GM12878 (cell line): ENCODE measurements around the gene PKN3. TPM values are rescaled to one million over a fixed set of nuclear protein-coding genes. Genes with fewer than 3 reads are reported as not detected.
A peak's percentile ranks its signal among the peaks of the same experiment; 100 is the strongest.

ENCODE experiments used
- CHD1 ChIP-seq: IDR thresholded peaks from 2 replicates; pipeline ENCODE4 v1.6.1; 2012; ENCODE audit warnings: low read depth, low read length, improper control_type of control experiment
- MTA3 ChIP-seq: IDR thresholded peaks from 2 replicates; pipeline ENCODE4 v1.6.1; 2012; ENCODE audit warnings: low read length, inconsistent platforms, borderline replicate concordance
- SMC3 ChIP-seq: IDR thresholded peaks from 2 replicates; pipeline ENCODE4 v1.6.1; 2011; ENCODE audit warnings: low read length, improper control_type of control experiment, borderline replicate concordance
- SRF ChIP-seq, 2 experiments: IDR thresholded peaks; 2 replicates each; pipeline ENCODE4 v1.6.1; 2011; ENCODE audit warnings: low read depth in 2 of 2, low read length in 2 of 2, mild to moderate bottlenecking in 1 of 2, moderate library complexity in 1 of 2
- WRNIP1 ChIP-seq: IDR thresholded peaks from 2 replicates; pipeline ENCODE4 v1.6.1; 2011; ENCODE audit warnings: low read depth, low read length, improper control_type of control experiment, borderline replicate concordance
- YY1 ChIP-seq: IDR thresholded peaks from 2 replicates; pipeline ENCODE4 v1.6.1; 2011; ENCODE audit warnings: low read depth, mild to moderate bottlenecking, low read length
- ZZZ3 ChIP-seq: IDR thresholded peaks from 2 replicates; pipeline ENCODE4 v1.6.1; 2011; ENCODE audit warnings: low read depth; ENCODE audit not compliant: control insufficient read depth, insufficient read length
- polyA plus RNA-seq, 11 experiments: library from polyadenylated mRNA; depleted of rRNA in 4 of 11; unstranded in 6 of 11; stranded (reverse) in 5 of 11; fragments of >200 nt; fragmentation: Nextera tagmentation in 4 of 11; fragmentation: Illumina TruSeq in 1 of 11; extraction: Ambion mirVana in 4 of 11; extraction: Trizol in 1 of 11; gene quantifications; 1 replicate in 1 of 11; 2 replicates in 10 of 11; pipeline versions ENCODE4 v1.2.1 to v1.2.3, GENCODE V29; 2011 to 2016; ENCODE audit warnings: inconsistent platforms in 2 of 11, missing spikeins in 2 of 11, low read depth in 1 of 11
- total RNA-seq, 4 experiments: library from RNA; depleted of rRNA in 3 of 4; stranded (reverse); fragments of >200 nt in 3 of 4; fragmentation: Illumina TruSeq in 1 of 4; extraction: Trizol in 1 of 4; gene quantifications; 2 replicates each; pipeline versions ENCODE4 v1.2.1 to v1.2.3, GENCODE V29; 2013 to 2021
- TF ChIP-seq, protein P1 (sequence below): fragments of 450-650 bp; formaldehyde crosslinking; IDR thresholded peaks from 2 replicates; pipeline ENCODE4 v1.4.0; 2020; ENCODE audit warnings: mild to moderate bottlenecking, moderate library complexity
- TF ChIP-seq, protein P2 (sequence below): IDR thresholded peaks from 2 replicates; pipeline ENCODE4 v1.6.1; 2012; ENCODE audit warnings: mild to moderate bottlenecking, low read depth, low read length
- TF ChIP-seq, protein P3 (sequence below): fragments of 450-650 bp; formaldehyde crosslinking; IDR thresholded peaks from 2 replicates; pipeline ENCODE4 v1.5.0; 2022; ENCODE audit warnings: mild to moderate bottlenecking, missing genetic modification characterization
- TF ChIP-seq, protein P4 (sequence below): fragments of 450-650 bp; IDR thresholded peaks from 2 replicates; pipeline ENCODE4 v1.6.1; 2016; ENCODE audit warnings: mild to moderate bottlenecking
- TF ChIP-seq, protein P5 (sequence below): fragments of 450-650 bp; IDR thresholded peaks from 2 replicates; pipeline ENCODE4 v1.6.1; 2017; ENCODE audit warnings: antibody characterized with exemption, mild to moderate bottlenecking, moderate library complexity

The PKN3 gene
- total and polyA plus RNA-seq, 10 of the 15 experiments (the other 5 are each of a cell fraction or from before 2014, with no cell fraction given), result 0.35 to 11.0 (median 3.3) TPM

DNA sequence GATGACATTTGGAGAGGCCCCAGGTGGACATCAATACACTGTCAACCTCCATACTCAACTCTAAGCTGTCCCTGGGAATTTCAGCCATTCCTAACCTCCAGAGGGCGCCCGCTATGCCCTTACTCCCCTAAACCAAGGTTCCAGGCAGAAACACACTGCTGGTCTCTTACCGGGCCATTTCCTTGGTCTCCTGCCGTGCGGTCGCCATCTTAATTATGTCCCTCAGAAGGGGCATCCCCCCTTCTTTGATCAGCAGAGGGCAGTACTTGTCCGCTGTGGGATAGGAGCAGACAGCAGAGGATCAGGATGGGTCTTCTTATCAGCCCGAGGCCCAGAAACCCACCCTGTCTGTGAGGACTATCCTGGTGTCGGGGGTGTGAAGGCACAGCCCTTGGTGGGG lies 31.0 kb downstream of the PKN3 start (continued):
- TF ChIP-seq, protein P1, sequence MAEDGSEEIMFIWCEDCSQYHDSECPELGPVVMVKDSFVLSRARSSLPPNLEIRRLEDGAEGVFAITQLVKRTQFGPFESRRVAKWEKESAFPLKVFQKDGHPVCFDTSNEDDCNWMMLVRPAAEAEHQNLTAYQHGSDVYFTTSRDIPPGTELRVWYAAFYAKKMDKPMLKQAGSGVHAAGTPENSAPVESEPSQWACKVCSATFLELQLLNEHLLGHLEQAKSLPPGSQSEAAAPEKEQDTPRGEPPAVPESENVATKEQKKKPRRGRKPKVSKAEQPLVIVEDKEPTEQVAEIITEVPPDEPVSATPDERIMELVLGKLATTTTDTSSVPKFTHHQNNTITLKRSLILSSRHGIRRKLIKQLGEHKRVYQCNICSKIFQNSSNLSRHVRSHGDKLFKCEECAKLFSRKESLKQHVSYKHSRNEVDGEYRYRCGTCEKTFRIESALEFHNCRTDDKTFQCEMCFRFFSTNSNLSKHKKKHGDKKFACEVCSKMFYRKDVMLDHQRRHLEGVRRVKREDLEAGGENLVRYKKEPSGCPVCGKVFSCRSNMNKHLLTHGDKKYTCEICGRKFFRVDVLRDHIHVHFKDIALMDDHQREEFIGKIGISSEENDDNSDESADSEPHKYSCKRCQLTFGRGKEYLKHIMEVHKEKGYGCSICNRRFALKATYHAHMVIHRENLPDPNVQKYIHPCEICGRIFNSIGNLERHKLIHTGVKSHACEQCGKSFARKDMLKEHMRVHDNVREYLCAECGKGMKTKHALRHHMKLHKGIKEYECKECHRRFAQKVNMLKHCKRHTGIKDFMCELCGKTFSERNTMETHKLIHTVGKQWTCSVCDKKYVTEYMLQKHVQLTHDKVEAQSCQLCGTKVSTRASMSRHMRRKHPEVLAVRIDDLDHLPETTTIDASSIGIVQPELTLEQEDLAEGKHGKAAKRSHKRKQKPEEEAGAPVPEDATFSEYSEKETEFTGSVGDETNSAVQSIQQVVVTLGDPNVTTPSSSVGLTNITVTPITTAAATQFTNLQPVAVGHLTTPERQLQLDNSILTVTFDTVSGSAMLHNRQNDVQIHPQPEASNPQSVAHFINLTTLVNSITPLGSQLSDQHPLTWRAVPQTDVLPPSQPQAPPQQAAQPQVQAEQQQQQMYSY, result no peak
- TF ChIP-seq WRNIP1 (no peak), SMC3 (peak; percentile 37; the same call in 1 of the 2 replicates), YY1 (peak; percentile 53; the same call in 1 of the 2 replicates), ZZZ3 (no peak), CHD1 (no peak), SRF (IDR thresholded peaks at IDR 0.05; ENCODE audit: low read depth in 2 of 2, low read length in 2 of 2) (no peak), MTA3 (no peak)
- TF ChIP-seq, protein P2, sequence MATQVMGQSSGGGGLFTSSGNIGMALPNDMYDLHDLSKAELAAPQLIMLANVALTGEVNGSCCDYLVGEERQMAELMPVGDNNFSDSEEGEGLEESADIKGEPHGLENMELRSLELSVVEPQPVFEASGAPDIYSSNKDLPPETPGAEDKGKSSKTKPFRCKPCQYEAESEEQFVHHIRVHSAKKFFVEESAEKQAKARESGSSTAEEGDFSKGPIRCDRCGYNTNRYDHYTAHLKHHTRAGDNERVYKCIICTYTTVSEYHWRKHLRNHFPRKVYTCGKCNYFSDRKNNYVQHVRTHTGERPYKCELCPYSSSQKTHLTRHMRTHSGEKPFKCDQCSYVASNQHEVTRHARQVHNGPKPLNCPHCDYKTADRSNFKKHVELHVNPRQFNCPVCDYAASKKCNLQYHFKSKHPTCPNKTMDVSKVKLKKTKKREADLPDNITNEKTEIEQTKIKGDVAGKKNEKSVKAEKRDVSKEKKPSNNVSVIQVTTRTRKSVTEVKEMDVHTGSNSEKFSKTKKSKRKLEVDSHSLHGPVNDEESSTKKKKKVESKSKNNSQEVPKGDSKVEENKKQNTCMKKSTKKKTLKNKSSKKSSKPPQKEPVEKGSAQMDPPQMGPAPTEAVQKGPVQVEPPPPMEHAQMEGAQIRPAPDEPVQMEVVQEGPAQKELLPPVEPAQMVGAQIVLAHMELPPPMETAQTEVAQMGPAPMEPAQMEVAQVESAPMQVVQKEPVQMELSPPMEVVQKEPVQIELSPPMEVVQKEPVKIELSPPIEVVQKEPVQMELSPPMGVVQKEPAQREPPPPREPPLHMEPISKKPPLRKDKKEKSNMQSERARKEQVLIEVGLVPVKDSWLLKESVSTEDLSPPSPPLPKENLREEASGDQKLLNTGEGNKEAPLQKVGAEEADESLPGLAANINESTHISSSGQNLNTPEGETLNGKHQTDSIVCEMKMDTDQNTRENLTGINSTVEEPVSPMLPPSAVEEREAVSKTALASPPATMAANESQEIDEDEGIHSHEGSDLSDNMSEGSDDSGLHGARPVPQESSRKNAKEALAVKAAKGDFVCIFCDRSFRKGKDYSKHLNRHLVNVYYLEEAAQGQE, result no peak
- TF ChIP-seq, protein P3, sequence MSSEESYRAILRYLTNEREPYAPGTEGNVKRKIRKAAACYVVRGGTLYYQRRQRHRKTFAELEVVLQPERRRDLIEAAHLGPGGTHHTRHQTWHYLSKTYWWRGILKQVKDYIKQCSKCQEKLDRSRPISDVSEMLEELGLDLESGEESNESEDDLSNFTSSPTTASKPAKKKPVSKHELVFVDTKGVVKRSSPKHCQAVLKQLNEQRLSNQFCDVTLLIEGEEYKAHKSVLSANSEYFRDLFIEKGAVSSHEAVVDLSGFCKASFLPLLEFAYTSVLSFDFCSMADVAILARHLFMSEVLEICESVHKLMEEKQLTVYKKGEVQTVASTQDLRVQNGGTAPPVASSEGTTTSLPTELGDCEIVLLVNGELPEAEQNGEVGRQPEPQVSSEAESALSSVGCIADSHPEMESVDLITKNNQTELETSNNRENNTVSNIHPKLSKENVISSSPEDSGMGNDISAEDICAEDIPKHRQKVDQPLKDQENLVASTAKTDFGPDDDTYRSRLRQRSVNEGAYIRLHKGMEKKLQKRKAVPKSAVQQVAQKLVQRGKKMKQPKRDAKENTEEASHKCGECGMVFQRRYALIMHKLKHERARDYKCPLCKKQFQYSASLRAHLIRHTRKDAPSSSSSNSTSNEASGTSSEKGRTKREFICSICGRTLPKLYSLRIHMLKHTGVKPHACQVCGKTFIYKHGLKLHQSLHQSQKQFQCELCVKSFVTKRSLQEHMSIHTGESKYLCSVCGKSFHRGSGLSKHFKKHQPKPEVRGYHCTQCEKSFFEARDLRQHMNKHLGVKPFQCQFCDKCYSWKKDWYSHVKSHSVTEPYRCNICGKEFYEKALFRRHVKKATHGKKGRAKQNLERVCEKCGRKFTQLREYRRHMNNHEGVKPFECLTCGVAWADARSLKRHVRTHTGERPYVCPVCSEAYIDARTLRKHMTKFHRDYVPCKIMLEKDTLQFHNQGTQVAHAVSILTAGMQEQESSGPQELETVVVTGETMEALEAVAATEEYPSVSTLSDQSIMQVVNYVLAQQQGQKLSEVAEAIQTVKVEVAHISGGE, result no peak
- TF ChIP-seq, protein P4, sequence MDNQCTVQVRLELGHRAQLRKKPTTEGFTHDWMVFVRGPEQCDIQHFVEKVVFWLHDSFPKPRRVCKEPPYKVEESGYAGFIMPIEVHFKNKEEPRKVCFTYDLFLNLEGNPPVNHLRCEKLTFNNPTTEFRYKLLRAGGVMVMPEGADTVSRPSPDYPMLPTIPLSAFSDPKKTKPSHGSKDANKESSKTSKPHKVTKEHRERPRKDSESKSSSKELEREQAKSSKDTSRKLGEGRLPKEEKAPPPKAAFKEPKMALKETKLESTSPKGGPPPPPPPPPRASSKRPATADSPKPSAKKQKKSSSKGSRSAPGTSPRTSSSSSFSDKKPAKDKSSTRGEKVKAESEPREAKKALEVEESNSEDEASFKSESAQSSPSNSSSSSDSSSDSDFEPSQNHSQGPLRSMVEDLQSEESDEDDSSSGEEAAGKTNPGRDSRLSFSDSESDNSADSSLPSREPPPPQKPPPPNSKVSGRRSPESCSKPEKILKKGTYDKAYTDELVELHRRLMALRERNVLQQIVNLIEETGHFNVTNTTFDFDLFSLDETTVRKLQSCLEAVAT, result no peak
- TF ChIP-seq, protein P5, sequence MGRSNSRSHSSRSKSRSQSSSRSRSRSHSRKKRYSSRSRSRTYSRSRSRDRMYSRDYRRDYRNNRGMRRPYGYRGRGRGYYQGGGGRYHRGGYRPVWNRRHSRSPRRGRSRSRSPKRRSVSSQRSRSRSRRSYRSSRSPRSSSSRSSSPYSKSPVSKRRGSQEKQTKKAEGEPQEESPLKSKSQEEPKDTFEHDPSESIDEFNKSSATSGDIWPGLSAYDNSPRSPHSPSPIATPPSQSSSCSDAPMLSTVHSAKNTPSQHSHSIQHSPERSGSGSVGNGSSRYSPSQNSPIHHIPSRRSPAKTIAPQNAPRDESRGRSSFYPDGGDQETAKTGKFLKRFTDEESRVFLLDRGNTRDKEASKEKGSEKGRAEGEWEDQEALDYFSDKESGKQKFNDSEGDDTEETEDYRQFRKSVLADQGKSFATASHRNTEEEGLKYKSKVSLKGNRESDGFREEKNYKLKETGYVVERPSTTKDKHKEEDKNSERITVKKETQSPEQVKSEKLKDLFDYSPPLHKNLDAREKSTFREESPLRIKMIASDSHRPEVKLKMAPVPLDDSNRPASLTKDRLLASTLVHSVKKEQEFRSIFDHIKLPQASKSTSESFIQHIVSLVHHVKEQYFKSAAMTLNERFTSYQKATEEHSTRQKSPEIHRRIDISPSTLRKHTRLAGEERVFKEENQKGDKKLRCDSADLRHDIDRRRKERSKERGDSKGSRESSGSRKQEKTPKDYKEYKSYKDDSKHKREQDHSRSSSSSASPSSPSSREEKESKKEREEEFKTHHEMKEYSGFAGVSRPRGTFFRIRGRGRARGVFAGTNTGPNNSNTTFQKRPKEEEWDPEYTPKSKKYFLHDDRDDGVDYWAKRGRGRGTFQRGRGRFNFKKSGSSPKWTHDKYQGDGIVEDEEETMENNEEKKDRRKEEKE, result no peak
